ENCODE data around the gene TAF15. TPM values are rescaled to one million over a fixed set of nuclear protein-coding genes. Genes with fewer than 3 reads are reported as not detected.

Gene TAF15
- total and polyA plus RNA-seq, 7 experiments from 2014 or later = 27.8 to 281 (median 193) TPM

GRCh38 chr17:35797370-35797769 is 11.9 kb upstream of the TAF15 start:
- Mint-ChIP-seq H3K4me3 (peak overlapping the region in 3 of 10 donors; percentile 46 to 84 (median 53)), H3K36me3 (no peaks in the 10 kb centered on the region), H3K4me1 (peaks cover 15 to 65% (median 54%) of the 10 kb centered on the region in 7 donors), H3K9me3 (peaks cover 0 to 3% (median 0%) of the 10 kb centered on the region in 11 donors), H3K27ac (no peak overlapping the region), H3K27me3 (peaks cover 0 to 68% (median 22%) of the 10 kb centered on the region in 5 donors)
- intact Hi-C loops (cut with micrococcal nuclease) = no loop called here
- H3K27me3 ChIP-seq (ENCODE audit: control insufficient read depth in 2 of 2, insufficient read depth in 2 of 2, low read length in 2 of 2) = no peaks in the 10 kb centered on the region
- no peaks in the 10 kb centered on the region for H3K36me3 ChIP-seq (ENCODE audit: control insufficient read depth in 2 of 3, insufficient read depth in 3 of 3, low read length in 3 of 3)
- ChIA-PET POLR2A (interaction anchor here (1.0 to 6.0 kb wide), 5 partner anchors 9 to 33 kb away, joined by 3 to 34 read pairs (median 4); partner anchors contain the start of gene TAF15), CTCF (interaction anchor here (0.6 to 7.1 kb wide), 5 partner anchors 12 to 87 kb away, joined by 4 to 41 read pairs (median 6); partner anchors contain the start of gene TAF15)
- H3K27ac ChIP-seq (ENCODE audit: low read depth, low read length) = no peak overlapping the region
- no peak overlapping the region for H3K4me3 ChIP-seq (ENCODE audit: low read length)
- ATAC-seq (no peak), DNase-seq (no peak)
- no peaks in the 10 kb centered on the region for H3K9me3 ChIP-seq (ENCODE audit: control insufficient read depth in 2 of 3, low read length in 3 of 3)
- H3K4me1 ChIP-seq (ENCODE audit: control insufficient read depth in 2 of 2, insufficient read depth in 2 of 2, low read length in 2 of 2) = peaks cover 4 to 33% of the 10 kb centered on the region in 2 donors

DNA sequence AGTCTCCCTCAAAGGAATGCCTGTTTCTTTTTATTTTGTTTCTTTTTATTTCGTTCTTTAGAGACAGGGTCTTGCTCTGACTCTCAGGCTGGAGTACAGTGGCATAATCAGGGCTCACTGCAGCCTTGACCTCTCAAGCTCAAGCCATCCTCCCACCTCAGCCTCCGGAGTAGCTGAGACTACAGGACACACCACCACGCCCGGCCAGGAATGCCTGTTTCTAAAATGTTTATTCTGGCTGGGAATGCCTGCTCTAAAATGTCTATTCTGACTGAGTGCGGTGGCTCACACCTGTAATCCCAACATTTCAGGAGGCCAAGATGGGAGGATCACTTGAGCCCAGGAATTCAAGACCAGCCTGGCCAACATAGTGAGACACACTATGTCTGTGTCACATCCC is 11.4 kb upstream of the TAF15 start:
- ChIA-PET CTCF (interaction anchor here (0.6 to 7.1 kb wide), 3 partner anchors 12 to 181 kb away, joined by 3 to 41 read pairs (median 15); partner anchors contain the start of gene TAF15), POLR2A (interaction anchor here (1.8 to 6.0 kb wide), 2 partner anchors 11 to 15 kb away, joined by 4 to 34 read pairs; partner anchors contain the start of gene TAF15)
- Mint-ChIP-seq H3K9me3 (peaks cover 0 to 3% (median 0%) of the 10 kb centered on the region in 11 donors), H3K36me3 (no peaks in the 10 kb centered on the region), H3K4me3 (peak overlapping the region in 1 of 10 donors; percentile 12), H3K27ac (no peak overlapping the region), H3K27me3 (peaks cover 0 to 62% (median 22%) of the 10 kb centered on the region in 5 donors), H3K4me1 (peaks cover 15 to 65% (median 54%) of the 10 kb centered on the region in 7 donors)
- Histone ChIP-seq H3K4me1 (ENCODE audit: control insufficient read depth in 2 of 2, insufficient read depth in 2 of 2, low read length in 2 of 2) (peaks cover 4 to 33% of the 10 kb centered on the region in 2 donors), H3K36me3 (ENCODE audit: control insufficient read depth in 2 of 3, insufficient read depth in 3 of 3, low read length in 3 of 3) (no peaks in the 10 kb centered on the region), H3K9me3 (ENCODE audit: control insufficient read depth in 2 of 3, low read length in 3 of 3) (no peaks in the 10 kb centered on the region), H3K27ac (ENCODE audit: low read depth, low read length) (no peak overlapping the region), H3K4me3 (ENCODE audit: low read length) (no peak overlapping the region), H3K27me3 (ENCODE audit: control insufficient read depth in 2 of 2, insufficient read depth in 2 of 2, low read length in 2 of 2) (no peaks in the 10 kb centered on the region)
- intact Hi-C loops (cut with micrococcal nuclease) = no loop called here
- DNase-seq = no peak
- ATAC-seq = no peak

GRCh38 chr17:35799942-35800341 is 9.3 kb upstream of the TAF15 start:
- Histone ChIP-seq H3K36me3 (ENCODE audit: control insufficient read depth in 2 of 3, insufficient read depth in 3 of 3, low read length in 3 of 3) (no peaks in the 10 kb centered on the region), H3K4me3 (ENCODE audit: low read length) (no peak overlapping the region), H3K27ac (ENCODE audit: low read depth, low read length) (no peak overlapping the region), H3K4me1 (ENCODE audit: control insufficient read depth in 2 of 2, insufficient read depth in 2 of 2, low read length in 2 of 2) (peaks cover 4 to 27% of the 10 kb centered on the region in 2 donors), H3K27me3 (ENCODE audit: control insufficient read depth in 2 of 2, insufficient read depth in 2 of 2, low read length in 2 of 2) (no peaks in the 10 kb centered on the region), H3K9me3 (ENCODE audit: control insufficient read depth in 2 of 3, low read length in 3 of 3) (no peaks in the 10 kb centered on the region)
- H3K27me3 Mint-ChIP-seq = peaks cover 0 to 43% (median 12%) of the 10 kb centered on the region in 5 donors
- ATAC-seq (no peak), DNase-seq (no peak)
- H3K9me3 Mint-ChIP-seq = peaks cover 0 to 3% (median 0%) of the 10 kb centered on the region in 11 donors
- no peaks in the 10 kb centered on the region for H3K36me3 Mint-ChIP-seq
- CTCF ChIA-PET = interaction anchor here (1.3 to 2.2 kb wide), 3 partner anchors 9 to 36 kb away, joined by 4 to 9 read pairs (median 8); partner anchors contain the start of gene TAF15
- POLR2A ChIA-PET = interaction anchor here (0.8 to 1.3 kb wide), 4 partner anchors 9 to 639 kb away, joined by 3 to 8 read pairs (median 5); partner anchors contain the start of gene TAF15
- H3K27ac Mint-ChIP-seq = peak overlapping the region in 6 of 9 donors; percentile 24 to 85 (median 67)
- intact Hi-C loops (cut with micrococcal nuclease) = loop anchor here (10.0 kb wide), 4 partner anchors 425 to 815 kb away; partner anchors contain the start of genes LIG3 (in 1 of the 2), SLFN11 (in 1 of the 2) and SLFN5 (in 1 of the 2)
- H3K4me1 Mint-ChIP-seq = peaks cover 14 to 58% (median 49%) of the 10 kb centered on the region in 7 donors
- peak overlapping the region in 1 of 10 donors; percentile 3 for H3K4me3 Mint-ChIP-seq

- POLR2A ChIA-PET = interaction anchor here (1.1 kb wide), 1 partner anchor 37 kb away, joined by 6 read pairs; no protein-coding TSS in a partner anchor
- Histone ChIP-seq H3K4me1 (ENCODE audit: control insufficient read depth in 2 of 2, insufficient read depth in 2 of 2, low read length in 2 of 2) (peaks cover 0 to 22% of the 10 kb centered on the region in 2 donors), H3K36me3 (ENCODE audit: control insufficient read depth in 2 of 3, insufficient read depth in 3 of 3, low read length in 3 of 3) (no peaks in the 10 kb centered on the region), H3K9me3 (ENCODE audit: control insufficient read depth in 2 of 3, low read length in 3 of 3) (no peaks in the 10 kb centered on the region), H3K27ac (ENCODE audit: low read depth, low read length) (peak overlapping the region; percentile 42), H3K27me3 (ENCODE audit: control insufficient read depth in 2 of 2, insufficient read depth in 2 of 2, low read length in 2 of 2) (no peaks in the 10 kb centered on the region), H3K4me3 (ENCODE audit: low read length) (no peak overlapping the region)
- Mint-ChIP-seq H3K4me3 (peak overlapping the region in 9 of 10 donors; percentile 42 to 81 (median 64)), H3K4me1 (peaks cover 14 to 52% (median 42%) of the 10 kb centered on the region in 7 donors), H3K9me3 (peaks cover 0 to 3% (median 0%) of the 10 kb centered on the region in 11 donors), H3K27ac (peak overlapping the region; percentile 43 to 93 (median 85)), H3K36me3 (no peaks in the 10 kb centered on the region), H3K27me3 (peaks cover 0 to 29% (median 6%) of the 10 kb centered on the region in 5 donors)
- peak in 6 of 9 donors; percentile 19 to 34 (median 24) for DNase-seq
- intact Hi-C loops (cut with micrococcal nuclease) = loop anchor here (10.0 kb wide), 4 partner anchors 427 to 817 kb away; partner anchors contain the start of genes LIG3 (in 1 of the 2), SLFN11 (in 1 of the 2) and SLFN5 (in 1 of the 2)
- CTCF ChIA-PET = interaction anchor here (0.5 to 1.4 kb wide), 5 partner anchors 9 to 661 kb away, joined by 3 to 7 read pairs (median 3); no protein-coding TSS in a partner anchor
- ATAC-seq = peak; percentile 25
Measured at GRCh38 chr17:35801583-35802224, 7.6 kb upstream of the TAF15 start.

- no peaks in the 10 kb centered on the region for H3K36me3 Mint-ChIP-seq
- CTCF ChIA-PET = interaction anchor here (0.6 to 9.0 kb wide), 9 partner anchors 9 to 683 kb away, joined by 3 to 222 read pairs (median 4); partner anchors contain the start of genes C17orf50 and MMP28
- peak overlapping the region in 5 of 9 donors; percentile 5 to 63 (median 31) for H3K27ac Mint-ChIP-seq
- peak; percentile 50 for ATAC-seq
- H3K27me3 Mint-ChIP-seq = peaks cover 0 to 5% (median 0%) of the 10 kb centered on the region in 5 donors
- DNase-seq = peak in 8 of 9 donors; percentile 38 to 80 (median 69)
- intact Hi-C loops (cut with micrococcal nuclease) = loop anchor here (1.0 to 10.0 kb wide), 11 partner anchors 9 to 1143 kb away; partner anchors contain the start of genes AATF (in 1 of the 2), LIG3 (in 1 of the 2), MMP28 (in 1 of the 2) and SLFN11 (in 1 of the 2)
- Histone ChIP-seq H3K36me3 (ENCODE audit: control insufficient read depth in 2 of 3, insufficient read depth in 3 of 3, low read length in 3 of 3) (peaks cover 0 to 5% (median 0%) of the 10 kb centered on the region in 3 experiments), H3K27me3 (ENCODE audit: control insufficient read depth in 2 of 2, insufficient read depth in 2 of 2, low read length in 2 of 2) (no peaks in the 10 kb centered on the region), H3K9me3 (ENCODE audit: control insufficient read depth in 2 of 3, low read length in 3 of 3) (no peaks in the 10 kb centered on the region), H3K4me3 (ENCODE audit: low read length) (no peak overlapping the region), H3K27ac (ENCODE audit: low read depth, low read length) (no peak overlapping the region), H3K4me1 (ENCODE audit: control insufficient read depth in 2 of 2, insufficient read depth in 2 of 2, low read length in 2 of 2) (peaks cover 6 to 32% of the 10 kb centered on the region in 2 donors)
- POLR2A ChIA-PET = interaction anchor here (0.6 to 1.3 kb wide), 6 partner anchors 11 to 89 kb away, joined by 3 to 8 read pairs (median 4); no protein-coding TSS in a partner anchor
- H3K4me3 Mint-ChIP-seq = peak overlapping the region in 1 of 10 donors; percentile 0
- no peaks in the 10 kb centered on the region for H3K9me3 Mint-ChIP-seq
- peaks cover 28 to 66% (median 56%) of the 10 kb centered on the region in 7 donors for H3K4me1 Mint-ChIP-seq
Measured at GRCh38 chr17:35804658-35805192, 4.6 kb upstream of the TAF15 start.
